ENCODE results near the gene LRRIQ1. TPM values are rescaled to one million over a fixed set of nuclear protein-coding genes. Genes with fewer than 3 reads are reported as not detected.

The LRRIQ1 gene
- total and polyA plus RNA-seq, 2 of the 8 experiments (the other 6 are each of a cell fraction or from before 2014, with no cell fraction given): 0.24 to 0.76 TPM

DNA sequence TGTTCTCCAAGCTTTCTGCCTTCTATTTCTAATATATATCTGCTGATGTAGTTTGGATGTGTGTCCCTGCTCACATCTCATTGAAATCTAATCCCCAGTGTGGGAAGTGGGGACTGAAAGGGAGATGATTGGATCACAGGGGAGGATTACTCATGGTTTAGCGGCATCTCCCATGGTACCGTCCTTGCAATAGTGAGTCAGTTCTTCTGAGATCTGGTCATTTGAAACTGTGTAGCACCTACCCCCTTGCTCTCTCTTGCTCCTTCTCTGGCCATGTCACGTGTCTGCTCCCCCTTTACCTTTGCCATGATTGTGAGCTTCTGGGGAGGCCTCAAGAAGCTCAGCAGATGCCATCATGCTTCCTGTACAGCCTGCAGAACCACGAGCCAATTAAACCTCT is 217.7 kb downstream of the LRRIQ1 start:
- H3K9me3 ChIP-seq (ENCODE audit: insufficient read depth in 2 of 2, low read depth in 1 of 2, low read length in 1 of 2): no peaks in the 10 kb centered on the region
- H3K4me1 ChIP-seq (replicated peaks in 1 of 4; ENCODE audit: control insufficient read depth in 3 of 4, insufficient read depth in 4 of 4, low read length in 3 of 4): no peaks in the 10 kb centered on the region
- 76% methylated on average over 4 of the region's 4 CpGs; no CpG with 5 or more reads in 1 of the 2 experiments for WGBS, 2 experiments (ENCODE audit: extremely low coverage in 1 of 2, insufficient coverage in 1 of 2, insufficient read length in 1 of 2, insufficient replicate concordance in 2 of 2, low coverage in 1 of 2, low lambda C conversion rate in 2 of 2, missing lambda C conversion rate in 1 of 2)
- no peak overlapping the region for H3K4ac ChIP-seq (replicated peaks; ENCODE audit: insufficient read length, low read depth, low read length)
- no peaks in the 10 kb centered on the region for H3K79me1 ChIP-seq (ENCODE audit: low read depth, low read length)
- H2BK20ac ChIP-seq (ENCODE audit: low read length): no peak overlapping the region
- no peak overlapping the region for H3K4me2 ChIP-seq (ENCODE audit: insufficient read depth in 1 of 2, low read depth in 2 of 2, low read length in 2 of 2)
- H4K20me1 ChIP-seq (replicated peaks in 1 of 2; ENCODE audit: control insufficient read depth in 1 of 2, insufficient read depth in 2 of 2, low read length in 2 of 2): no peaks in the 10 kb centered on the region
- no peaks in the 10 kb centered on the region for H3K27me3 ChIP-seq (replicated peaks in 1 of 4; ENCODE audit: control insufficient read depth in 3 of 4, extremely low read depth in 1 of 4, insufficient read depth in 3 of 4, low read length in 3 of 4)
- no peak overlapping the region for H3K4me3 ChIP-seq (ENCODE audit: extremely low read depth in 1 of 4, insufficient read depth in 2 of 4, low read depth in 3 of 4, low read length in 4 of 4)
- no peak overlapping the region for H3K18ac ChIP-seq (ENCODE audit: extremely low read depth, low read length)
- no peaks in the 10 kb centered on the region for H3K36me3 ChIP-seq (ENCODE audit: control insufficient read depth in 2 of 4, insufficient read depth in 4 of 4, low read length in 3 of 4)
- H3K79me2 ChIP-seq (ENCODE audit: control insufficient read depth in 1 of 2, insufficient read depth in 2 of 2, low read length in 2 of 2): no peaks in the 10 kb centered on the region
- no peak overlapping the region for H2BK120ac ChIP-seq (replicated peaks; ENCODE audit: low read depth, low read length)
- H2AK5ac ChIP-seq (ENCODE audit: low read depth, low read length): no peak overlapping the region
- no peak overlapping the region for H2BK5ac ChIP-seq (ENCODE audit: low read depth, low read length)
- no peak overlapping the region for H2BK12ac ChIP-seq (ENCODE audit: low read depth, low read length)
- no peaks in the 10 kb centered on the region for H3K23me2 ChIP-seq (ENCODE audit: low read depth, low read length)
- H2BK15ac ChIP-seq (ENCODE audit: low read length): no peak overlapping the region
- H3K56ac ChIP-seq (replicated peaks; ENCODE audit: insufficient read length, low read depth, low read length): no peak overlapping the region
- ChIA-PET POLR2A (ENCODE audit: partially characterized antibody) (no interaction called here), CTCF (ENCODE audit: partially characterized antibody) (no interaction called here)
- no peak overlapping the region for H3K27ac ChIP-seq (ENCODE audit: low read depth, low read length)
- H2AFZ ChIP-seq (ENCODE audit: low read length): no peak overlapping the region
- H3K14ac ChIP-seq (ENCODE audit: insufficient read length): no peak overlapping the region
- no peak overlapping the region for H3K23ac ChIP-seq (ENCODE audit: insufficient read length)
- no peak for FAIRE-seq
- H3K9ac ChIP-seq (replicated peaks in 1 of 4; ENCODE audit: extremely low read depth in 1 of 4, low read depth in 3 of 4, low read length in 3 of 4): no peak overlapping the region
- H4K5ac ChIP-seq (ENCODE audit: insufficient read length, low read depth, low read length): no peak overlapping the region
- no peak overlapping the region for H4K91ac ChIP-seq (replicated peaks; ENCODE audit: insufficient read length, low read length)
- H4K8ac ChIP-seq (ENCODE audit: extremely low read depth, insufficient read depth, low read length): no peak overlapping the region
- no peak for DNase-seq (ENCODE audit: low read depth in 1 of 2, low spot score in 2 of 2)
- no peak for TF ChIP-seq POU5F1 (IDR thresholded peaks at IDR 0.05; ENCODE audit: low read depth, low read length)
- no peak for TF ChIP-seq USF2 (IDR thresholded peaks at IDR 0.05; ENCODE audit: low read length)
- TF ChIP-seq MAFK (IDR thresholded peaks at IDR 0.05; ENCODE audit: low read depth, low read length): no peak
- TF ChIP-seq ZNF274 (IDR thresholded peaks at IDR 0.05; ENCODE audit: borderline replicate concordance, extremely low read depth, low read length): no peak
- TF ChIP-seq, protein P1, sequence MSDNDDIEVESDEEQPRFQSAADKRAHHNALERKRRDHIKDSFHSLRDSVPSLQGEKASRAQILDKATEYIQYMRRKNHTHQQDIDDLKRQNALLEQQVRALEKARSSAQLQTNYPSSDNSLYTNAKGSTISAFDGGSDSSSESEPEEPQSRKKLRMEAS (IDR thresholded peaks at IDR 0.05): no peak
- TF ChIP-seq RXRA (IDR thresholded peaks at IDR 0.05; ENCODE audit: insufficient read depth, low read depth, low read length): no peak
- no peak for TF ChIP-seq RNF2 (IDR thresholded peaks at IDR 0.05; ENCODE audit: borderline replicate concordance, low read depth, low read length, missing control alignments, poor library complexity, severe bottlenecking)
- TF ChIP-seq RBBP5 (IDR thresholded peaks at IDR 0.05; ENCODE audit: borderline replicate concordance, low read depth, low read length): no peak
- no peak for TF ChIP-seq E2F6 (IDR thresholded peaks at IDR 0.05)
- no peak for TF ChIP-seq SRF (IDR thresholded peaks at IDR 0.05; ENCODE audit: low read depth, low read length)
- no peak for TF ChIP-seq CEBPB (IDR thresholded peaks at IDR 0.05; ENCODE audit: low read depth, low read length)
- TF ChIP-seq EZH2 (IDR thresholded peaks at IDR 0.05; ENCODE audit: low read depth, low read length, severe bottlenecking): no peak

Measured in H1 (cell line).